NCI-H2196 (cell line): ENCODE data around the gene CAPN9.

Source experiments
- DNase-seq: peaks from one replicate; lab custom pipeline; 2025; ENCODE audit not compliant: unreplicated experiment; lab: John Stamatoyannopoulos, UW

CAPN9 gene

GRCh38 chr1:230768903-230769570 is 21.8 kb downstream of the CAPN9 start:
- DNase-seq = no peak

DNA sequence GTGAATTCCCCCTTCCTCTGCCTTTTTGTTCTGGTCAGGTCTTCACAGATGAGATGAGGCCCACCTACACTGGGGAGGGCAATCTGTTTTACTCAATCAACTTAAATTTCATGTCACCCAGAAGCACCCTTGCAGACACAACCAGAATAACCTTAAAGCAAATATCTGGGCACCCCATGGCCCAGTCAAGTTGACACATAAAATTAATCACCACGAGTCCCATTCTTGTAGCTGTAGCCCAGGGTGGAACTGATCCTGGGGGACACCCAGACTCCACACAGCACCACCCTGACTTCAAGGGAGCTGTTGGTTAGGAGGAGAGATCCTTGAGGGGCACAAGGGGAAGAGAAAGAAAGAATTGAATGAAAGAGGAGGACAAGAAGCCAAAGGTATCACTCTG is 23.1 kb downstream of the CAPN9 start:
- DNase-seq = no peak

DNA sequence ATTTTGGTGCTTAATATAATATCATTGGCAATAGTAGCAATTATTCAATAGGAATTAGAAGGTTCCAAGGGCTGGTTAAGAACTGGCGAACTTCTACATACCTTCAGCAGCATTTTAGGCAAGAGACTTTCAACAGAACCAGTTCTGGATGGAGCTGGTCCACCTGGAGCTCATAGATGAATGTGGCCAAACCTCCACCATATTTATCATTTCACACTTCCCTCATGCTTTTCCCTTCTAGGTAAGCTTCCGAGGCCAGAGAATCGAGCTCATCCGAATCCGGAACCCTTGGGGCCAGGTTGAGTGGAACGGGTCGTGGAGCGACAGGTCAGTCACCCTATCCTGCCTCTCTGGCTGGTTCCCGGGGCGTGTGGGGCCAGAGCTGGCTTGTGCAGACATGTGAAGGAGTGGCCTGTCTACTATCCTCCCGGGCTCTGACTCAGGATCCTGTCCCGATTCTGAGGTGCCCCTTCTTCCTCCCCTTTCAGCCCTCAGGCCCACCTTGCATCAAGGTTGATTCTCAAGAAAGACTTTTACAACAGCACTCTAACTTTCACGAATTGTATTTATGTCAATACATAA is 24.7 kb downstream of the CAPN9 start:
- DNase-seq = no peak

- DNase-seq = peak; percentile 42
Observed at GRCh38 chr1:230772457-230773395, 25.5 kb downstream of the CAPN9 start.

- DNase-seq = no peak
Observed at GRCh38 chr1:230773396-230774033, 26.3 kb downstream of the CAPN9 start.

GRCh38 chr1:230778916-230779590 is 31.9 kb downstream of the CAPN9 start:
- DNase-seq = no peak

GRCh38 chr1:230781131-230781530 is 33.9 kb downstream of the CAPN9 start:
- DNase-seq = no peak

DNA sequence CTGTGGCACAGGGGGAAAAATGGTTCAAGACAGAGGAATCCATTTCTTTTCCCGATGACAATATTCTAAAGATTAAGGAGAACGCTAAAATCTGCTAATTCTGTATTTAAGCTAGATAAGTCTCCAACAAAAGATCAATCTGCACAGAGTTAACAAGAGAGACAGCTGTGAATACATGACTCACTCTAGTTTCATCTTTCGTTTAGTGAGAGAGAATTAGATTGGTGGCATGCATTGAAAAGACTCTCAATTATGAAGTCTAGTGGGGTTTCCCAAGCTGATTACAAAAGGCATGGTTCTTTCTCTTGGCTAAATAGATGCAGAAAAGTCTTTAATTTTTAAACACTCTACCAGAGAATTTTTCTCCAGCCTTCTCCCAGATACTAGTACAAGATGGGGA is 34.4 kb downstream of the CAPN9 start:
- no peak for DNase-seq

- no peak for DNase-seq
Observed at GRCh38 chr1:230784163-230784562, 37.0 kb downstream of the CAPN9 start.

DNA sequence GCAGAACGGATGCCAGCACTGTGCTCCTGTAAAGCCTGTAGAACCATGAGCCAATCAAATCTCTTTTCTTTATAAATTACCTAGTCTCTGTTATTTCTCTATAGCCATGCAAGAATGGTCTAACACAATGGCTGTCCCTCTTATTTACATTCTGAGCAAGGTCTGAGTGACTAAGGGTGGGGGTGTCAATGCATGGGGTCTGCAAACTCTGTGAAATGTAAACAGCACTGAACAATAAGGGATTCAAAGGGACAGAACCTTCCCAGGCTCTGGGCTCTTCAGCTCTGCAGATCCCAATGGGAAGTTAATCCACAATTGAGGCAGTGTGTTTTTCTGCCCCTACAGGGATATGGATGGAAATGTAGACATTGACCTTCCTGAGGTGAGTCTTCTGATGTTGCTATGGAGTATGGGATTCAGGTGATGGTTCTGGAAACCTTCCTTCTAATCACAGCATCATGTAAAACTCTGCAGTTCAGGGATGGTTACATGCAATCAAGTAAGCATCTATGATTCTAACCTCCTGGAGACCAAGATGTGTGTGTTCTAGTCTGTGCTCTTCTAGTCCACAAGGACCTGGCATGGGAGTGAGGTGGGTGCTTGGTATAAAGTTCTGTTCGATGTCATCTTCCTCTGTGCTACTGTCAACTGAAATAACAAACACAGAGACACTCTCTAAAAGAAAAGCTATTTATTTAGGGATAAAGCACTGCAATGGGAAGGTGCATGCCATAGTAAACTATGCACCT is 38.6 kb downstream of the CAPN9 start:
- DNase-seq = no peak

GRCh38 chr1:230786385-230786753 is 39.2 kb downstream of the CAPN9 start:
- no peak for DNase-seq

DNA sequence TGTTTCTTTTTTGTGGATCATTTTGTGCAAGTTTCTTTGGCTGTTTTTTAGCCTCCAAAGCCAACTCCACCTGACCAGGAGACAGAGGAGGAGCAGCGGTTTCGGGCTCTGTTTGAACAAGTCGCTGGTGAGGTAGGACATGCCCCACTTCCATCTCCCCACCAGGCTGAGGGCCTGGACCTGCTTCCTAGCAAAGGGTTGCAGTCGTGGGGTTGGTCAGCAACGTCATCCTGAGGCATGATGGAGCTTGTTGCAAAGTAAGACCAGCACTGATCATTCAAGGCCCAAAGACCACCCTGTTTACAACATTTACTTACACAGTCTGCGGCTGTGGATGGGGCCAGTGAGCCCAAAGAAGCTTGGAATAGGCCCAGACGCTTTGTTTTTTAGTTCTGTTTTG is 40.3 kb downstream of the CAPN9 start:
- DNase-seq = no peak

DNA sequence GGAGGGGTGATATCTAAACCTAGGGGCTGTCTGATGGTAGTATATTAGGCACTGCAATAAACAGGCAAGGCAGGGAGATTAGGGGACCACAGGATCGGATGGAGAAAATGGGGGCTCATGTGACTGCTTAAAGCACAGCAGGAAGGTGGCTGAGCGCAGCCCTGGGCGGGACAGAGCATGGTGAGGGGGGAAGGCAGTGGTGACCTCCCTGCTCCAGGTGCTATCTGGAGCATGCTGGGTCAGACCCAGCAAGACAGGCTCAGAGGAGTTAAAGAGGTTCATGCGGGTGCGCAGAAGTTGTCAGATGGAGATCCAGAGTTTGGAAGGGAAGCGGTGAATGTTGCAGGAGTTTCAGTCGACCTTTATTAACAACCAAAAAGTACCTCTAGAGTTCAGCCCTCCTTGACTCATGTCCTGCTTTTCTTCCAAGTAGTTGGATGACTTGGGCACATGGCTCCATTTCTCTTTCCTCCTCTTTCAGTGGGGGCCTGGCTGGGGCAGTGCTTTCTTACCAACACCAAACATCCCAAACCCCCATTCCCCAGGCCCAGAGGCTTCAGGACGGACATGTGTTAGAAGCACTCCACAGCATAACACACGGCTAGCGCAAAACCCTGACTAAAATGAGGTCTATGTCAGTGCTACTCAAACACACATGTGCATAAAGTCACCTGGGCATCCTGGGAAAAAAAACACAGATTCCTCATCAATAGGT is 41.5 kb downstream of the CAPN9 start:
- no peak for DNase-seq

- DNase-seq = no peak
Observed at GRCh38 chr1:230790026-230790425, 42.8 kb downstream of the CAPN9 start.

- DNase-seq = no peak
Observed at GRCh38 chr1:230791986-230792564, 44.9 kb downstream of the CAPN9 start.

DNA sequence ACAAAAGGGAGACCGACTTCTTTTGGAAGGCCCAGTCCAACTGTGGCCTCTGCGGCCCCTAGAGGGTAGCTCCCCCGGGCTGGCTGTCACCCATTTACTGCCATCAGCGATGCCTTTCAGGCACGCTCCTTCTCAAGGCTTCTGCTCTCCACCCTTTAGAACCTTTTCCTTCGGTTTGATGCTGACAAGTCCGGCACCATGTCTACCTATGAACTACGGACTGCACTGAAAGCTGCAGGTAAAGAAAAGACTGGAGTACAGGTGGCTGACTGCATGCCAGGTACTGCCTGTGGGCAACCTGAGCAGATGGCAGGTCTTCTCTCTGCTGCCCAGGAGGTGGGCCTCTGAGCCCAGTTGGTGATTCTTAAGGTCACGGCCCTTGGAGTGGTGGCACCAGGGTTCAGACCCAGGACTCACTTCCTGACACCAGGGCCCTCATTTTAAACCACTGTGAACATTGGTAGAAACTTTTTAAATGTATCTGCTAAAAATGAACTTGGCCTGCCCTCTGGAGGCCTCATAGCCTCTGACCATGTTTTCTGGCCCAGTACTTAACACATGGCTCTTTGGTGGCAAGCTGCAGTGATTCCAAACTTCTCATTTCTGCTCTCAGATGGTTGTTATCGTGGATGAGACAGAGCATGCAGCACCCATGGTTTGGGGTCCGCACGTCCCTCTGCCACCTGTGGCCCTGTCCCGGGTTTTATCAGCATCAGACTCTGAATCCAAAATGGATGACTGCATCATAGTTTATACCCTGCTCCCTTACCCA is 45.7 kb downstream of the CAPN9 start:
- DNase-seq = no peak

- no peak for DNase-seq
Observed at GRCh38 chr1:230793463-230793745, 46.2 kb downstream of the CAPN9 start.

- no peak for DNase-seq
Observed at GRCh38 chr1:230794431-230794830, 47.2 kb downstream of the CAPN9 start.
